GM18519 (cell line): ENCODE results near the gene CHCHD3.

ENCODE experiments used
- ATAC-seq: cut with Tn5 transposase; IDR thresholded peaks from one replicate; pipeline ENCODE4 v1.9.1; 2021; ENCODE audit warnings: mild to moderate bottlenecking, moderate library complexity; ENCODE audit not compliant: unreplicated experiment, low FRiP score

Gene CHCHD3

GRCh38 chr7:132759482-132760243 lies 322.2 kb downstream of the CHCHD3 start:
- ATAC-seq, result no peak

- ATAC-seq, result no peak
Observed at GRCh38 chr7:132758986-132759385, 322.9 kb downstream of the CHCHD3 start.

GRCh38 chr7:132757783-132758182 lies 324.1 kb downstream of the CHCHD3 start:
- no peak for ATAC-seq

GRCh38 chr7:132756484-132756990 lies 325.4 kb downstream of the CHCHD3 start:
- no peak for ATAC-seq

GRCh38 chr7:132755538-132756483 lies 326.1 kb downstream of the CHCHD3 start:
- ATAC-seq, result no peak

GRCh38 chr7:132752431-132752830 lies 329.5 kb downstream of the CHCHD3 start:
- ATAC-seq, result no peak

GRCh38 chr7:132751244-132751647 lies 330.6 kb downstream of the CHCHD3 start:
- no peak for ATAC-seq

- ATAC-seq, result no peak
Observed at GRCh38 chr7:132750530-132751217, 331.2 kb downstream of the CHCHD3 start.

- ATAC-seq, result no peak
Observed at GRCh38 chr7:132750096-132750495, 331.8 kb downstream of the CHCHD3 start.

GRCh38 chr7:132745510-132745909 lies 336.4 kb downstream of the CHCHD3 start:
- no peak for ATAC-seq

- no peak for ATAC-seq
Observed at GRCh38 chr7:132743974-132744373, 337.9 kb downstream of the CHCHD3 start.

- no peak for ATAC-seq
Observed at GRCh38 chr7:132742189-132742612, 339.7 kb downstream of the CHCHD3 start.

- ATAC-seq, result no peak
Observed at GRCh38 chr7:132740176-132740575, 341.7 kb downstream of the CHCHD3 start.

GRCh38 chr7:132739271-132739955 lies 342.5 kb downstream of the CHCHD3 start:
- ATAC-seq, result no peak

- no peak for ATAC-seq
Observed at GRCh38 chr7:132738254-132738653, 343.6 kb downstream of the CHCHD3 start.

- no peak for ATAC-seq
Observed at GRCh38 chr7:132735476-132735875, 346.4 kb downstream of the CHCHD3 start.
